ENCODE data around the gene BTNL9. TPM values are rescaled to one million over a fixed set of nuclear protein-coding genes. Genes with fewer than 3 reads are reported as not detected.
"Not testable (repeated sequence)": the region's sequence is repeated elsewhere in the genome, so short reads cannot be mapped to it uniquely, and the experiment has no call there.

Gene BTNL9
- not detected for total RNA-seq

DNA sequence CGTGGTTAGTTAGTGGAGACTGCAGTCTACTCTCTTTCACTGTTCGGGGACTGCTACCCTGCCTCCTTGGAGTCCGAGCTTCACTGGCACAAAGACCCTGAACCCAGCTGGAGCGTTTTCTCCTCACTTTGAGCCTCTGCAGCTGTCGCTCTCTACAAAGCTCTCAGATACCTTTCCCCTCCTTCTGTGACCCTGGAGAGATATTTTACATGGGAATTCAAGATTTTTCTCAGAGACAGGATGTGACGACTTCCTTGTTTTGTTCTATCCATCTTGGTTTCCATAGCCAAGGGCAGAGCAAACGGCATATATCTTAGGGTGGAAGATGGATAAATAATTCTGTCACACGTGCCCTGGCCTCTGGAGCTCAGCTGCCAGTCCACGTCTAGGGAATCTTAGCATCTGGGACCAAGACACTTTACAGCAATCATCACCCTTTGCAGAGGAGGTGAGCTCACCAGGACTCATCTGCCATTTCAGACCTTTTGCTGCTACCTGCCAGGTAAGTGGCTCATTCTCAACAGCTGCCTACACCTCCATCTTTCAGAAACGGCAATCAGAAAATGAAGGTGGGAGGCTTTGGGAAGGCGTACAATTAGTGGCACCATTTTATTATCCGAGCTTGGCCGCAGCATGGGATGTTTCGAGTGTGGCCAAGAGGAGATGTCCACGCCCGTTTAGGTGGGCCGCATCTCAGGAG lies at the start of gene BTNL9:
Gene BTNL9 (plus strand): TSS at position 336 of the 700 bp plus-strand sequence. CDS start 5,224 bp downstream, outside the sequence.
- Mint-ChIP-seq H3K4me1 (ENCODE audit: low read depth) (no peaks in the 10 kb centered on the region), H3K27me3 (ENCODE audit: low read depth) (peaks cover 22% of the 10 kb centered on the region), H3K4me3 (no peak within 1 kb of the TSS), H3K36me3 (ENCODE audit: low read depth) (no peaks in the 10 kb centered on the region), H3K9me3 (ENCODE audit: insufficient read depth) (no peaks in the 10 kb centered on the region), H3K27ac (no peak within 1 kb of the TSS)
- DNase-seq (no peak), ATAC-seq (no peak)
- CTCF ChIA-PET: no interaction called here
- POLR2A ChIA-PET: no interaction called here

DNA sequence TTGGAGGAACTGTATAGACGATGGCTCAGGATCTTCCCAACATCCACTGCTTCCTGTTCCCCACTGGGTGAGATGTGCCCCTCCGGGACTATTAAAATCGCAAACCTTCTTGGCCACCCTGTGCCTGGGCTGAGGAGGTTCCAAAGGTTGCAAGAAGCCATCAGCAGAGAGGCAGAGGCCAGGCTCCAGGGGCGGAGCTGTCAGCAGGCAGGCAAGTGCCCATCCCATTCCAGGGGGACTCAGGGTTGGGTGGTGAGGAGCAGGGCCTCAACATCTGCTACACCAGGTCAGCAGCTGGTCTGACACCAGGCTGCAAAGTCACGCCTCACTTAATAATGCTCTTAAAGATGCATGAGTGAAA lies 49.2 kb upstream of the BTNL9 start:
- H3K27ac Mint-ChIP-seq: no peak overlapping the region
- no peaks in the 10 kb centered on the region for H3K4me1 Mint-ChIP-seq (ENCODE audit: low read depth)
- H3K9me3 Mint-ChIP-seq (ENCODE audit: insufficient read depth): no peaks in the 10 kb centered on the region
- DNase-seq: no peak
- peaks cover 3% of the 10 kb centered on the region for H3K27me3 Mint-ChIP-seq (ENCODE audit: low read depth)
- CTCF ChIA-PET: no interaction called here
- POLR2A ChIA-PET: no interaction called here
- no peaks in the 10 kb centered on the region for H3K36me3 Mint-ChIP-seq (ENCODE audit: low read depth)
- ATAC-seq: no peak
- no peak overlapping the region for H3K4me3 Mint-ChIP-seq

DNA sequence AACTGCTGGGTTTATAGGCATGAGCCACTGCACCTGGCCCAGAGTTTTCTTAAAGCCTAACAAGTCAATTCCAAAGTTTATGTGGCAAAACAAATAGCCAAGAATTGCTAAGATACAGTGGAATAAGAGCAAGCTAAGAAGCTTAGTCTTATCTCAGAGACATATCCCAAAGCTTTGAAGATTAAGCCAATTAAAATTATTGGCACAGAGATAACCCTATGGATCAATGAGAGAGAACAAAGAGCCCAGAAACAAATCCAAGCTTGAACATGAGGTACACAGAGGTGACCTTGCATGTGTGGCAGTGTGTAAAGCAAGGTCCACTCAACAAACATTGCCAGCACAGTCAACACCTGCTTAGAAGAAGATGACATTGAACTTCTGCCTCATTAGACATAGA lies 38.1 kb upstream of the BTNL9 start:
- ATAC-seq (no peak), DNase-seq (no peak)
- no peak overlapping the region for H3K27ac Mint-ChIP-seq
- ChIA-PET CTCF (no interaction called here), POLR2A (no interaction called here)
- no peaks in the 10 kb centered on the region for H3K4me1 Mint-ChIP-seq (ENCODE audit: low read depth)
- H3K9me3 Mint-ChIP-seq (ENCODE audit: insufficient read depth): no peaks in the 10 kb centered on the region
- H3K4me3 Mint-ChIP-seq: no peak overlapping the region
- peaks cover 3% of the 10 kb centered on the region for H3K27me3 Mint-ChIP-seq (ENCODE audit: low read depth)
- no peaks in the 10 kb centered on the region for H3K36me3 Mint-ChIP-seq (ENCODE audit: low read depth)

DNA sequence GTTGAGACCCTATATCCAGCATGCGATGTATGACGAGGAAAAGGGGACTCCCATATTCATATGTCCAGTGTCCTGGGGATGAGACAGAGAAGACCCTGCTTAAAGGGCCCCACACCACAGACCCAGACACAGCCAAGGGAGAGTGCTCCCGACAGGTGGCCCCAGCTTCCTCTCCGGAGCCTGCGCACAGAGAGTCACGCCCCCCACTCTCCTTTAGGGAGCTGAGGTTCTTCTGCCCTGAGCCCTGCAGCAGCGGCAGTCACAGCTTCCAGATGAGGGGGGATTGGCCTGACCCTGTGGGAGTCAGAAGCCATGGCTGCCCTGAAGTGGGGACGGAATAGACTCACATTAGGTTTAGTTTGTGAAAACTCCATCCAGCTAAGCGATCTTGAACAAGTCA lies 34.3 kb upstream of the BTNL9 start:
- no peaks in the 10 kb centered on the region for H3K4me1 Mint-ChIP-seq (ENCODE audit: low read depth)
- ATAC-seq (no peak), DNase-seq (no peak)
- ChIA-PET POLR2A (no interaction called here), CTCF (no interaction called here)
- H3K27ac Mint-ChIP-seq: no peak overlapping the region
- peaks cover 2% of the 10 kb centered on the region for H3K27me3 Mint-ChIP-seq (ENCODE audit: low read depth)
- no peak overlapping the region for H3K4me3 Mint-ChIP-seq
- H3K36me3 Mint-ChIP-seq (ENCODE audit: low read depth): no peaks in the 10 kb centered on the region
- H3K9me3 Mint-ChIP-seq (ENCODE audit: insufficient read depth): no peaks in the 10 kb centered on the region

DNA sequence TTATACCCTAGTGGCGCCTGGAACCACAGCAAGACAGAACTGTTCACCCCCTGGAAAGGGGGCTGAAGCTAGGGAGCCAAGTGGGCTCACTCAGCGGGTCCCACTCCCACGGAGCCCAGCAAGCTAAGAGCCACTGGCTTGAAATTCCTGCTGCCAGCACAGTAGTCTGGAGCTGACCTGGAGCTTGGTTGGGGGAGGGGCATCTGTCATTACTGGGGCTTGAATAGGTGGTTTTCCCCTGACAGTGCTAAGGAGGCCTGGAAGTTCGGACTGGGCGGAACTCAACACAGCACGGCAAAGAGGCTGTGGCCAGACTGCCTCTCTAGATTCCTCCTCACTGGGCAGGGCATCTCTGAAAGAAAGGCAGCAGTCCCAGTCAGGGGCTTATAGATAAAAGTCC lies 31.9 kb upstream of the BTNL9 start:
- no peak overlapping the region for H3K4me3 Mint-ChIP-seq
- H3K36me3 Mint-ChIP-seq (ENCODE audit: low read depth): no peaks in the 10 kb centered on the region
- POLR2A ChIA-PET: no interaction called here
- no peak overlapping the region for H3K27ac Mint-ChIP-seq
- no peak for DNase-seq
- CTCF ChIA-PET: no interaction called here
- no peaks in the 10 kb centered on the region for H3K4me1 Mint-ChIP-seq (ENCODE audit: low read depth)
- H3K9me3 Mint-ChIP-seq (ENCODE audit: insufficient read depth): no peaks in the 10 kb centered on the region
- H3K27me3 Mint-ChIP-seq (ENCODE audit: low read depth): peaks cover 13% of the 10 kb centered on the region
- no peak for ATAC-seq

DNA sequence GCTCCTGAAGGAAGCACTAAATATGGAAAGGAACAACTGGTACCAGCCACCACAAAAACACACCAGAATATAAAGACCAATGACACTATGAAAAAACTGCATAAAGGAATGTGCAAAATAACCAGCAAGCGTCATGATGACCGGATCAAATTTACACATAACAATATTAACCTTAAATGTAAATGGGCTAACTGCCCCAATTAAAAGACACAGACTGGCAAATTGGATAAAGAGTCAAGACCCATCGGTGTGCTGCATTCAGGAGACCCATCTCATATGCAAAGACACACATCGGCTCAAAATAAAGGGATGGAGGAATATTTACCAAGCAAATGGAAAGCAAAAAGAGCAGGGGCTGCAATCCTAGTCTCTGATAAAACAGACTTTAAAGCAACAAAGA lies 30.0 kb upstream of the BTNL9 start:
- H3K4me3 Mint-ChIP-seq; H3K9me3 Mint-ChIP-seq (ENCODE audit: insufficient read depth); POLR2A ChIA-PET; H3K4me1 Mint-ChIP-seq (ENCODE audit: low read depth); H3K27ac Mint-ChIP-seq; CTCF ChIA-PET; ATAC-seq; H3K36me3 Mint-ChIP-seq (ENCODE audit: low read depth); DNase-seq: not testable (repeated sequence)
- peaks cover 17% of the 10 kb centered on the region for H3K27me3 Mint-ChIP-seq (ENCODE audit: low read depth)

DNA sequence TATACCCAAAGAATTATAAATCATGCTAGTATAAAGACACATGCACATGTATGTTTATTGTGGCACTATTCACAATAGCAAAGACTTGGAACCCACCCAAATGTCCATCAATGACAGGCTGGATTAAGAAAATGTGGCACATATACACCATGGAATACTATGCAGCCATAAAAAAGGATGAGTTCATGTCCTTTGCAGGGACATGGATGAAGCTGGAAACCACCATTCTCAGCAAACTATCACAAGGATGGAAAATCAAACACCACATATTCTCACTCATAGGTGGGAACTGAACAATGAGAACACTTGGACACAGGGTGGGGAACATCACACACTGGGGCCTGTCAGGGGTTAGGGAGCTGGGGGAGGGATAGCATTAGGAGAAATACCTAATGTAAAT lies 25.4 kb upstream of the BTNL9 start:
- ATAC-seq; H3K27ac Mint-ChIP-seq; POLR2A ChIA-PET; H3K36me3 Mint-ChIP-seq (ENCODE audit: low read depth); H3K4me1 Mint-ChIP-seq (ENCODE audit: low read depth); H3K9me3 Mint-ChIP-seq (ENCODE audit: insufficient read depth); DNase-seq; CTCF ChIA-PET; H3K4me3 Mint-ChIP-seq: not testable (repeated sequence)
- H3K27me3 Mint-ChIP-seq (ENCODE audit: low read depth): peaks cover 20% of the 10 kb centered on the region

DNA sequence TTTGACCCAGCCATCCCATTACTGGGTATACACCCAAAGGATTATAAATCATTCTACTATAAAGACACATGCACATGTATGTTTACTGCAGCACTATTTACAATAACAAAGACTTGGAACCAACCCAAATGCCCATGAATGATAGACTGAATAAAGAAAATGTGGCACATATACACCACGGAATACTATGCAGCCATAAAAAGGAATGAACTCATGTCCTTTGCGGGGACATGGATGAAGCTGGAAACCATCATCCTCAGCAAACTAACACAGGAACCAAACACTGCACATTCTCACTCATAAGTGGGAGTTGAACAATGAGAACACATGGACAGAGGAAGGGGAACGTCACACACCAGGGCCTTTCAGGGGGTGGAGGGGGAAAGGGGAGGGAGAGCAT lies 22.6 kb upstream of the BTNL9 start:
- ATAC-seq; H3K27ac Mint-ChIP-seq; H3K4me3 Mint-ChIP-seq; H3K36me3 Mint-ChIP-seq (ENCODE audit: low read depth); DNase-seq; H3K9me3 Mint-ChIP-seq (ENCODE audit: insufficient read depth); POLR2A ChIA-PET; CTCF ChIA-PET; H3K4me1 Mint-ChIP-seq (ENCODE audit: low read depth): not testable (repeated sequence)
- peaks cover 15% of the 10 kb centered on the region for H3K27me3 Mint-ChIP-seq (ENCODE audit: low read depth)

DNA sequence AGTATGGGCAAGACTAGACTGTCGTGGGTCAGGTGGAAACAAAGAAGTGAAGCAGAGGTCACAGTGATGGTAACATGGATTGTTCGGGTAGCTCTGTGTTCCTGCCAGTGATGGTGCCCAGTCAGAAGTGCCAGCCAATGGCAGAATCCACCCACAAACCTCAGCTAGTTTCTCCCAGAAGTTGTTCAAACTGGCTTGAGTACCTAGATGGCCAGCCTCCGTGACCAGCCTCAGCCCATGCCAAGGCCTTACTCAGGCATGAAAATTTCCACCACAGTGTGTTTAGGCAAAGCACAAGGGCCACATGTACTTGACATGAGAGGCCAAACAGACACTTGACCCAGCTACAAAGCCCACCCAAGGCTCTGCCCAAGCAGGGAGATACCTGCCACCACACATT lies 19.4 kb upstream of the BTNL9 start:
- no peaks in the 10 kb centered on the region for H3K4me1 Mint-ChIP-seq (ENCODE audit: low read depth)
- peaks cover 5% of the 10 kb centered on the region for H3K27me3 Mint-ChIP-seq (ENCODE audit: low read depth)
- ATAC-seq (no peak), DNase-seq (no peak)
- CTCF ChIA-PET: no interaction called here
- H3K36me3 Mint-ChIP-seq (ENCODE audit: low read depth): no peaks in the 10 kb centered on the region
- no peak overlapping the region for H3K4me3 Mint-ChIP-seq
- peaks cover 4% of the 10 kb centered on the region for H3K9me3 Mint-ChIP-seq (ENCODE audit: insufficient read depth)
- POLR2A ChIA-PET: no interaction called here
- H3K27ac Mint-ChIP-seq: no peak overlapping the region

DNA sequence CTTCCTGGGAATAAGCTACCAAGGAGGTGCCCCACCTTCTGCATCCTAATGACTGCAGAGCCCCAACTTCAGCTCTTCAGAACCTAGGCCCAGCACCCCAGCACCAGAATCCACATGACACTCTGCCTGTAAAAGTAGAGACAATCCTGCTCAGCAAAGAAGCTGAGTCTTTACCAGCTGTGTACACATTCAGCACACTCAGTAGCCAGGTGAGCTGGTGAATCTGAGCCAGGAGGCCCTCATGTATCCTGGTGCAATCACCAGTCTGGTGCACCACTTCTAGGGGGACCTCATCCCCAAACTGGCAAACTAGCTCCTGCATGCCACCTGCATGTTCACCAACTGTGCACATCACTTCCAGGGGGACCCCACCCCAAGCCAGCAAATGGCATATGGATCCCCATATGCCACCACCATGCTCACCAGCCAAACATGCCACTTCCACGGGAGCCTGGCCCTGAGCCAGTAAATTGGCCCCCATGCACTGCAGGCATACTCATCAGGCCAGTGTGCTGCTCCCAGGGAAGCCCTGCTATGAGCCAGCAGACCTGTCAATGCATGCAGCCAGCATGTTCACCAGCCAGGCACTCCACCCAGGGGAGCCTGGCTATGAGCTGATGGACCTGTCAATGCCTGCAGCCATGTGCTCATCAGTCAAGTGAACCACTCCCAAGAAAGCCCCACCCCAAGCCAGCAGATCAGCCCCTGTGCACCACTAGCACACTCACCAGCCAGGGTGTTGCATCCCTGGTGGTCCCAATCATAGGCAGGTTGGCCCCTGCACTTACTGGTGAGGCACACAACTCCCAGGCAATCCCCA lies 15.6 kb upstream of the BTNL9 start:
- ChIA-PET POLR2A (interaction anchor here (0.6 kb wide), 1 partner anchor 141 kb away, joined by 3 read pairs; no protein-coding TSS in a partner anchor), CTCF (no interaction called here)
- H3K4me1 Mint-ChIP-seq (ENCODE audit: low read depth): no peaks in the 10 kb centered on the region
- peaks cover 4% of the 10 kb centered on the region for H3K9me3 Mint-ChIP-seq (ENCODE audit: insufficient read depth)
- no peak for ATAC-seq
- no peak overlapping the region for H3K27ac Mint-ChIP-seq
- H3K27me3 Mint-ChIP-seq (ENCODE audit: low read depth): no peaks in the 10 kb centered on the region
- no peak for DNase-seq
- no peak overlapping the region for H3K4me3 Mint-ChIP-seq
- H3K36me3 Mint-ChIP-seq (ENCODE audit: low read depth): no peaks in the 10 kb centered on the region

DNA sequence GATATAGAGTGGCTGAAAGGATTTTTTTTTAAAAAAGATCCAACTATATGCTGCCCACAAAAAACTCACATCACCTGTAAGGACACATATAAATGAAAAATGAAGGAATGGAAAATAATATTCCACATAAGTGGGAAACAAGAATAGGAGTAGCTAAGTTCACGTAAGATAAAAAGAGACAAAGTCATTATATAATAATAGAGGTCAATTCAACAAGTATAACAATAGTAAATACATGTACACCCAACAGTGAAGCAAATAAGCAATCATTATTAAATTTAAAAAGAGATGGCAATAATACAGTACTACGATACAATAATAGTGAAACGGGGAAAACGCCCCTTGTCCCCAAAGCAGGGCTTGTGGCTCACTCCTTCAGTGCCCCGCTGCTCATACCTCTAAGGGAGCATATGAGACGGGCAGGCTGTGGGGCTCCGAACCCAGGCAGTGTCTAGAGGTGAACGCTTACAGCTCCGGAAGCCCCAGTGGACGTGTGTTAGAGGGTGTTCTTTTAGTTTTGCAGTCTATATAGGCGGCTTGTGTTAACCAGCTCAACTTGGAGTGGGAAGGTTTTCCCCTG lies 12.5 kb upstream of the BTNL9 start:
- POLR2A ChIA-PET: no interaction called here
- CTCF ChIA-PET: no interaction called here
- H3K36me3 Mint-ChIP-seq (ENCODE audit: low read depth): no peaks in the 10 kb centered on the region
- H3K4me3 Mint-ChIP-seq: no peak overlapping the region
- H3K27ac Mint-ChIP-seq: no peak overlapping the region
- no peaks in the 10 kb centered on the region for H3K4me1 Mint-ChIP-seq (ENCODE audit: low read depth)
- ATAC-seq (no peak), DNase-seq (no peak)
- peaks cover 7% of the 10 kb centered on the region for H3K27me3 Mint-ChIP-seq (ENCODE audit: low read depth)
- no peaks in the 10 kb centered on the region for H3K9me3 Mint-ChIP-seq (ENCODE audit: insufficient read depth)

DNA sequence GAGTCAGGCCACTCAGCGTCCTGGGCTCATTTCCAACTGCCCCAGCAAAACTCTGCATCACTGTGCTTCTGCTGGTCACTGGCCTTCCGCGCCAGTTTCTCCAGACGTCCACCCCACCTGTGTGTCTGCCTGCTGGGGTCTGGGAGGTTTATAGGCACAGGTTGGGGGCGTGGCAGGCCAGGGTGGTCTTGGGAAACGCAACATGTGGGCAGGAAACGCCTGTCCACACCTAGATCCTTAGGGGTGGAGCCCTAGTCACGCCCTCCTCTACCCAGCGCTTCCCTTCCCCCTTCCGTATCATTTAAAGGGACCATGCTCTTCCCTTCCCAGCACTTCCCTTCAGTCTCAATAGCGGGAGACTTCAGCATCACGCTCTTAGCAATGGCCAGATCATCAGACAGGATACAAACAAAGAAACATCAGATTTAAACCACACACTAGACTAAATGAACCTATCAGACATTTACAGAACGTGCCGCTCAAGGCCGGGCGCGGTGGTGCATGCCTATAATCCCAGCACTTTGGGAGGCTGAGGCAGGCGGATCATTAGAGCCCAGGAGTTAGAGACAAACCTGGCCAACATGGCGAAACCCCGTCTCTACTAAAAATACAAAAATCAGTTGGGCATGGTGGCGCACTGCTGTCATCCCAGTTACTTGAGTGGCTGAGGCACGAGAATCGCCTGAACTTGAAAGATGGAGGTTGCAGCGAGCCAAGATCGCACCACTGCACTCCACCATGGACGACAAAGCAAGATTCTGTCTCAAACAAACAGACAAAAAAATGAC lies 11.8 kb upstream of the BTNL9 start:
- Mint-ChIP-seq H3K9me3 (ENCODE audit: insufficient read depth) (no peaks in the 10 kb centered on the region), H3K4me1 (ENCODE audit: low read depth) (no peaks in the 10 kb centered on the region), H3K27me3 (ENCODE audit: low read depth) (peaks cover 7% of the 10 kb centered on the region), H3K27ac (no peak overlapping the region), H3K36me3 (ENCODE audit: low read depth) (no peaks in the 10 kb centered on the region), H3K4me3 (no peak overlapping the region)
- ChIA-PET POLR2A (no interaction called here), CTCF (no interaction called here)
- ATAC-seq (no peak), DNase-seq (no peak)

Measured in activated CD8-positive, alpha-beta T cell treated with anti-CD3 and anti-CD28 coated beads, Interleukin-2, amount 10 ng/mL, durations not matched to agents 7 days and 5 days (primary cell).